Fibroblast of mammary gland (primary cell): Measurements from ENCODE around the gene ARL9.

Source experiments
- DNase-seq: peaks from one replicate; pipeline ENCODE4 v3.0.0-alpha.2; 2010; ENCODE audit warnings: low read depth
- H3K4me3 ChIP-seq: 2 replicates; pipeline ENCODE4 v1.5.1; 2011; ENCODE audit warnings: low read depth, mild to moderate bottlenecking, low read length, moderate library complexity; ENCODE audit not compliant: control insufficient read depth
- CTCF ChIP-seq: conservative IDR thresholded peaks from 2 replicates; pipeline ENCODE4 v1.5.1; 2011; ENCODE audit warnings: low read depth, low read length, inconsistent platforms; ENCODE audit not compliant: control insufficient read depth, insufficient read depth

Gene ARL9

DNA sequence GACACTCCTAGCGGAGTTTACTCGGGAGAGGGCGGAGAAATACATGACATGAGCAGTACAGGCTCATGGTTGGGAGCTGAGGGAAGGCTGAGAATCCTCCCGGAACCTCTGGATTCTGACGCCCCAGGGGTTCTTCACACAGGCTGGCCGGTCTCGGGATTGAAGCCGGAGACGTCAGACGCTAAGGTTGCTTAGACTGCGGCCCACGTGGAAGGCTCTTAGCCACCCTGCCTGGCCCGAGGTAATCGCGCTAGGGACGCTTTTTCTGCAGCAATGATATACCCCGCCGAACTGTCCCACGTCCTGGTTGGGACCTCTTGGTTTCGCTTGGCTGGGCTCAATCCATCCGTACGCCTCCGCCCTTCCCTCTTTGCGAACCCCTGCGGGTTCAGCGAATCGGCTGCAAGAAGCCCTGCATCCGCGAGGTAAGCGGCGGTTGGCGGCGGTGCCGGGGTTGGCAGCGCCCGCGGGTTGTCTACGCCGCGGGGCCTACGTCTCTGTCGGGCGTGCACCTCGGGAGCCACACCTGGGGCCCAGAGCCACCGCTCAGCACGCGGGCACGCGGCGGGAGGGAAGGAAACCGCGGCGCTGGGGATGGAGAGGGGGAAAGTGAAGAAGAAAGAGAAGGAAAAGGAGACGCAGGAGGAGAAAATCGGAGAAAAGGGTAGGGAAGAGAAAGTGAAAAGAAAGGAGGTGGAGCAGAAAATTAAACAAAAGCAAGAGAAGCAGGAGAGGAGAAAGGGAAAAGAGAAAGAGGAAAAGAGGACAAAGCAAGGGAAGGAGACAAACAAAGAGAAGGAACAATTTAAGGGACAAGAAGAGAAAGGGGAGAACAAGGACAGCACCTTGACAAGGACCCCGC lies at the start of gene ARL9:
TSS of gene ARL9 (plus strand) at position 523 of the 862 bp plus-strand sequence. CDS start at position 595, 72 bp downstream.
- peak within 1 kb of the TSS; percentile 62 for H3K4me3 ChIP-seq
- no peak for TF ChIP-seq CTCF
- DNase-seq = peak; percentile 67

- no peak overlapping the region for H3K4me3 ChIP-seq
These were observed 45.5 kb upstream of the ARL9 start for GRCh38 chr4:56460085-56460484.

DNA sequence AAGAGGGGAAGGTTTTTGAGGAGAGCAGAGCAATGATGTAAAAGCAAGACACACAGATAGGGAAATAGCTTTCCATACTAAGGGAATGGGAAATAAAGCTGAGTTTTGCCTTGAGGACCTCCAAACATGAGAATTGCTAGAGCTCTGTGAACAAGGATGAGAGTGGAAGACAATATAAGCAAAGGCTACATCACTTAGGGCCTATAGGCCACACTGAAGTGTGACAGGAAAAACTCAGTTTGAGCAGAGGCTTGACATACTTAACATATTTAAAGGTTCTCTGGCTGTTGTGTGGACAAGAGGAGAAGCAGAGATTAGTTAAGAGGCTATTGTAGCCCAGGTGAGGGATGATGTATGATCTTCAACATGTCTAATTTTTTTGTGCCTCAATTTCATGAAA lies 43.4 kb upstream of the ARL9 start:
- no peak for DNase-seq
- no peak for TF ChIP-seq CTCF
- H3K4me3 ChIP-seq = no peak overlapping the region

More at GRCh38 chr4:56460085-56460484, 45.5 kb upstream of the ARL9 start:
- no peak for DNase-seq
- TF ChIP-seq CTCF = no peak

DNA sequence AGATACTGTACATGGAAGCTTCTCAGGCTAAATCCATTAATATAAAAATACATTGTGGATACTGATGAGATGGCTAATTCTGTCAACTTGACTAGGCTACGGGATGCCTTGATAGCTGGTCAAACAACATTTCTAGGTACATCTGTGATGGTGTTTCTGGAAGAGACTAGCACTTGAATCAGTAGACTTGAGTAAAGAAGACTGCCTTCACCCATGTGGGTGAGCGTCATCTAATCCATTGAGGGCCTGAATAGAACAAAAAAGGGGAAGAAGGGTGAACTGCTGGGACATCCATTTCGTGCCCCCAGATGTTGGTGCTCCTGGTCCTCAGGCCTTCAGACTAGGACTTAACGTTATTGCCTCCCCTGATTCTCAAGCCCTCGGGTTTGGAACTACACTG lies 41.9 kb upstream of the ARL9 start:
- no peak overlapping the region for H3K4me3 ChIP-seq
- no peak for DNase-seq
- no peak for TF ChIP-seq CTCF

GRCh38 chr4:56464581-56464980 lies 41.0 kb upstream of the ARL9 start:
- no peak for DNase-seq
- no peak for TF ChIP-seq CTCF
- no peak overlapping the region for H3K4me3 ChIP-seq

GRCh38 chr4:56465599-56466295 lies 39.8 kb upstream of the ARL9 start:
- peak; percentile 45 for DNase-seq
- peak overlapping the region; percentile 80 for H3K4me3 ChIP-seq
- no peak for TF ChIP-seq CTCF

GRCh38 chr4:56466296-56466761 lies 39.3 kb upstream of the ARL9 start:
- peak; percentile 81 for DNase-seq
- H3K4me3 ChIP-seq = peak overlapping the region; percentile 80
